ENCODE data around the gene USP51.
"Not testable (repeated sequence)": the region's sequence is repeated elsewhere in the genome, so short reads cannot be mapped to it uniquely, and the experiment has no call there.

USP51 gene

GRCh38 chrX:55465108-55465507 is 24.5 kb downstream of the USP51 start:
- not testable (repeated sequence) for DNase-seq (ENCODE audit: low read depth)

GRCh38 chrX:55464050-55464449 is 25.6 kb downstream of the USP51 start:
- not testable (repeated sequence) for DNase-seq (ENCODE audit: low read depth)

- not testable (repeated sequence) for DNase-seq (ENCODE audit: low read depth)
Measured at GRCh38 chrX:55459926-55460325, 29.7 kb downstream of the USP51 start.

- DNase-seq (ENCODE audit: low read depth) = not testable (repeated sequence)
Measured at GRCh38 chrX:55459426-55459825, 30.2 kb downstream of the USP51 start.

- not testable (repeated sequence) for DNase-seq (ENCODE audit: low read depth)
Measured at GRCh38 chrX:55455708-55456107, 33.9 kb downstream of the USP51 start.

- no peak for DNase-seq (ENCODE audit: low read depth)
Measured at GRCh38 chrX:55452833-55453124, 36.9 kb downstream of the USP51 start.

GRCh38 chrX:55451990-55452832 is 37.4 kb downstream of the USP51 start, which contains the start of gene MAGEH1:
MAGEH1 (plus strand) TSS chrX:55452127; CDS start chrX:55452375, 248 bp downstream.
- DNase-seq (ENCODE audit: low read depth) = peak; percentile 65

GRCh38 chrX:55451626-55451989 is 38.0 kb downstream of the USP51 start:
- DNase-seq (ENCODE audit: low read depth) = no peak

- no peak for DNase-seq (ENCODE audit: low read depth)
Measured at GRCh38 chrX:55451141-55451540, 38.5 kb downstream of the USP51 start.

- DNase-seq (ENCODE audit: low read depth) = peak; percentile 3
Measured at GRCh38 chrX:55450259-55450658, 39.4 kb downstream of the USP51 start.

- not testable (repeated sequence) for DNase-seq (ENCODE audit: low read depth)
Measured at GRCh38 chrX:55443468-55443867, 46.2 kb downstream of the USP51 start.

Data from amniotic epithelial cell (primary cell).